Hippocampal formation (tissue), 2 donors: Measurements from ENCODE around the gene TBX5.

Experiments
- DNase-seq, 2 donors: peaks; one replicate each; lab custom pipeline; 2025; lab: John Stamatoyannopoulos, UW

TBX5 gene

DNA sequence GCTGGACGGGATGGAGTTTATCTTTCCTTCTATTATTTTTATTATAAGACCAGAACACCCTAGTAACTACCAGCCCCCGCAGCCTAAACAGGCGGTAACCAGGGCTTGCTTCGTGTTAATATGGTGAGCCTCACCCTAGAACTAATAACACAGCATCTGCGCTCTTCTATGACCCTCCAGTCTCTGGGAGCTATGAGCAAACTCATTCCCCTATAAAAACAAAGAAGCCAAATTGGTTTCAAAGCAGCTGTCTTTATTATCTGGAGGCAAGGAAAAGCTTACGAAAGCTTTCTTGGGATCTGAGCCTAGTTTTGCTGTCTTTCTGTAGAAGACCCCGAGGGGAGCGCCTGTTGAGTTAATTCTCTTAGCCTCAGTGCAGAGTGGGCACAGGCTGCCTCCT lies 85.0 kb downstream of the TBX5 start:
- no peak for DNase-seq

DNA sequence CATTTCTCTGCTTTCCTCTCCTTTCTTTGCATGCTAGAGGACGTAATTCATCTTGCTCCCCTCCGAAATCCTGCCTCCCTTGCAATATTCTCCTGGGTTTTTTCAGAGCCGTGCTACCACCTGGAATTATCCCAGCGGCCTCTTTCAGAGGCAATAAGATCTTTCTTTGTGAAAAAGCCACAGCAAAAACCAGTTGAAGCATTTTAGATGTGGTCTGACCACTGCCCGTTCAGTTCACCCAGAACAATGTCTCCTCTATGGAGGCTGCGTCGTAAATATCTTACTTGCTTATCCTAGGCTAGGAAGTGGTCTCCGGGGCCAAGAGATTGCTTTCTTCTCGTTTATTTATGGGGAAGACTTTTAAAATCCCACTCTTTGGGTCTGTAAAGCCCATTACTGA lies 85.8 kb downstream of the TBX5 start:
- DNase-seq = no peak

DNA sequence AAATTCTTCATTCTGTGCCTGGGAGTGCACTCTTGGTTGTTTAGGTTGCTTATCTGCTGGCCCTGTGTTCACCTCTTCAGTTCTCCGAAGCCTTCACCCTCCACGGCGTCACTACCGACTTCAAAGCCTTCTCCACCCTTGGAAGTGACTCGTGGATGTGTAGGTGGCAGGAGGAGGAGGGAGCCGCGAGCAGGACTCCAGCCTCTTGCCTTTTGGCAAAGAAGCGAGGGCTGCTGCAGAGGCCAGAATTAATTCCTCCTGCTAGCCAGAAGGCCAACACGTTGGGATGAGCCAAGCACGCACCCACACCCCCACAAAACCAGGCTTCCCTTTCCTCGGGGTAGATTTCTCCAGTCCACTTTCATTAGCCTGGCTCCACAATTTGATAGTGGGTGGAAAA lies 86.5 kb downstream of the TBX5 start:
- peak in 1 of 2 donors; percentile 5 for DNase-seq

DNA sequence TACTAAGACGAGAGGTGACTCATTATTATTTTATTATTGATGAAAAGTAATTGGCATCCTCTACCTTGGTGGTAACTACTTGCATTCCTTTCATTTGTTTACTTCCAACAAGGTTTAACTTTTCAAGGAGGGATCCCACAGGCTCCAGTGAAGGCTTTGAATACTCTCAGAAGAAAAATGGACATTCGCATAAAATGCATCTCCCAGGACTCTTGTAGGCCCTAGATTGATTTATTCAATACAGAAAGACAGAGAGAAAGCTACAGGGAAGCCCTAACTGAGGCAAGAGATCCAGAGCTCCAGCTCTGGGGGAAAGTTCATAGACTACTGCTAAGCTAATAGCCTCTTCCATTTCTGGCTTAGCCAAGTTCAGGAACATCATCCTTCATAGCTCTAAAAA lies 87.0 kb downstream of the TBX5 start:
- no peak for DNase-seq

DNA sequence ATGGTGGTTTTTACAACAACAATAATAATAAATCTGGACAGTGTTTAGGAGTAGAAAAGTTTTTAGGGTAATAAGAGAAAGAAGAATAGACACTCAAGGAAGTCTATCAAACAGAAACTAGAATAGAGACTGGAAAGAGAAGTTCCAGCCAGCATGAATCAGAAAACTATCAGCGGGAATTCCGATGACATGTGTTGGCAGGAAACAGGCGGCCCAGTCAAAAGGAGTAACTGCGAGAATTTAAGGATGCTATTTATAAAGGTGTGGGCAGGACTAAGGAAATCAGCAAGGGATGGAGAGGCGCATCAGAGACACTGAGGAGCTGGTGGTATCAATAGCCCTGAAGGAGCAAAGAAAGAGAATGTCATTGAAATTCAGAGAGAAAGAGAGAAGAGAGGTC lies 89.9 kb downstream of the TBX5 start:
- DNase-seq = no peak

DNA sequence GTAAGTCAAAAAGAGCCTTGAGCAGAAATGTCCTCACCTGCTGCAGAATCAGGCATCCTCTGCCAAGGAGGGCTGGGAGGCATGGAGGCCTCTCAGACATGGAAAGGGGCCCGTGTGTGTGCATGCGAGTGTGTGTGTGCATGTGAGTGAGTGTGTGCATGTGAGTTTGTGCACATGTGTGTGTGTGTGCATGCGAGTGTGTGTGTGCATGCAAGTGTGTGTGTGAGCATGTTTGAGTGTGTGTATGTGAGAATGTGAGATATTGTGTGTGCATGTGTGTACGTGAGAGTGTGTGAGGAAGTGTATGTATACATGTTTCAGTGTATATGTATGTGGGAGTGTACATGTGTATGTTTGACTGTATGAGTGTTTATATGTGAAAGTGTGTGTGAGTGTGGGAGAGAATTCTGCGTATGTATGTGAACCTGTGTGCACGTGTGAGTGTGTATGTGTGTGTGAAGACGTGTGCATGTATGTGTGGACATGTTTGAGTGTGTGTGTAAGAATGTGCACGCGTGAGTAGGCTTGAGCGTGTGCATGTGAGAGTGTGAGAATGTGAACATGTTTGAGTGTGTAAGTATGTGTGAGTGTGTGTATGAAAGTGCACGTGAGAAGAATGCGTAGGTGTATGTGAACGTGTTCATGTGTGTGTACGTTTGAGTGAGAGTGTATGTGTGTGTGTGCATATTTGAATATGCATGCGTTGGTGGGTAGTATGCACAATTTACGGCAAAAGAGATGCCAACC lies 90.8 kb downstream of the TBX5 start:
- DNase-seq = no peak

DNA sequence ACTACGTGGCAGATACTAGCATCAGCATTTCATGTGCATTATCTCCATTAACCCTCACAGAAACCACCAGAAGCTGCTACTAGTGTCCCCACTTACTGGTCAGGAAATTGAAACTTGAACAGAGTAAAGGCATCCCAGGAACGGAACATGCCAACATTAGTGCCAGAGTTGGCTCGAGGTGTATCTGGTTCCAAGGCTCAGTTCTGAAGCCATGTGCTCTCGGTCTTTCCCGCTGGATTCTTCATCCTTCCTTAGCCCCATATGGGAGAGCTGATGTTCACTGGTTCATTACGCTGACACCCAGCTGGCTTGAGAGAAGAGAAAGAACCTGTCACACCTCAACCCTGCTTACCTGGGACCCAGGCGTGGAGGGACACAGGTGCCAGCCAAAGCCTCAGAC lies 91.5 kb downstream of the TBX5 start:
- no peak for DNase-seq

DNA sequence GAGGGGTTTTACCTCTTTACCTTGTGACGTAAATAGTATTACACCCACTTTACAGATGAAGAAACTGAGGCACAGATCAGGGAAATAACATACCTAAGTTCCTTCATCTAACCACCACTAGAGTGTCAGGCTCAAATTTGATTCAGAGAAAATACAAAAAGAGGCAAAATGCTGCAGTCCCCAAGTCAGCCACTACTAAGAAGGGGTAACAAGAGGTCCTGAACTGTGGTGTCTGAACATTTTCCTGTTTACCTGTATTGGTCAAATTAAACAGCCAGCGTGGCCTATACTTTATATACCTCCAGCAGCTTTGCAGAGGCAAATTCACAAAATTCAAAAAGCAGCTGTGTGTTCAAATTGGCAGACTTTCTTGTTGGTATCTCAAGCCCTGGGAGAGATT lies 92.0 kb downstream of the TBX5 start:
- no peak for DNase-seq

DNA sequence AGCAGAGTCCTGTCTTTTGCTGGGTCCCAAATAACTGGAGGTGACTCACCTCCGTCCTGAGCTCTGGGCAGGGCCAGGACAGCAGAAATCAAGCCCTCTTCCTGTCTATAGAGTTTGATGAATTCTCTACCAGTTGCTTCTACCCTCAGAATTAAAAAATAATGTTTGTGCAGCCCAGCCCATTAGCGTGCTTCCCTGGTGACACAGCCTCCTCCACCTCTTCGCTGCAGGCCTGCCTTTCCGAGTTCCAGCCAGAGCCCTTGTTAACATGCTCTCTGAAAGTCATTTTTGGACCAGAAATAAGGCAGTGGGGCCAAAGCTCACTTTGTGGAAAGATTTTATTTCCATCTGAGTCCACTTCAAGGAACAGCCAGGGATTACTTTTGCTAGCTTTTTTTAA lies 94.0 kb downstream of the TBX5 start:
- peak in 1 of 2 donors; percentile 22 for DNase-seq

DNA sequence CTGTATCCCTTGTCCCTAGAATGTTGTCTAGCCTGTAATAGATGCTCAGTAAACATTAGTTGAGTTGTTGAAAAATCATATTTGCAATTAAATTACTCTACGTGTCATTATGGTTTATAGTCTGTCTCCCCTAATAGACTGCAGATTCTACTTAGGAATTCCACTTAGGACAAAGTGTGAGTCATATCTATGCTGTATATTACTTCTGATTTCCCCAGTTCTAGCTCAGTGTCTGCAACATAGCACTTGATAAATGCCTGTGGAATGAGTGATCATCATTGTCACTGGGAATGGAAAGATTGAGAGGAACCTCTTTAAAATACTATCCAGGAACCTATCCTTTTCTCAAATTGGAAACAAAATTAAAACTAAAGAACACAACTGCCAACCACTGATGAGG lies 99.3 kb downstream of the TBX5 start:
- DNase-seq = no peak

DNA sequence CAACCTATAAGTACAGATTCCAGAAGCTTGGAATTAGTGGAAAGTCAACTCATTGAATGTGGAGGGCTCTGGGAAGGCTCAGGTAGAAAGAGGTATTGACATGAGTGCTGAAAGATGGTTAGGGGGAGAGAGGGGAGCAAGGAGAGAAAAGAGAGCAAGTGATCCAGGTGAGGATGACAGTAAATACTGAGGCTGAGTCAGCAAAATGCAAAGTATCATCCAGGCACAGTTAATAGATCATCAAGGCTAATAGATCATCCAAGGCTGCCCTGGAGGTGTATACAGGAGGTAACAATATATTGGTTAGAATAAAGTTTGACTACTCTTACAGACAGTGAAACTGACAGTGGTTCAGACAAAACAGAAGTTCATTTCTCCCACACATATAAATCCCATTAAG lies 100.5 kb downstream of the TBX5 start:
- no peak for DNase-seq
